HG02642 (cell line): ENCODE measurements around the gene HSD11B2.

Experiments
- ATAC-seq: cut with Tn5 transposase; IDR thresholded peaks from one replicate; pipeline ENCODE4 v1.9.1; 2021; ENCODE audit warnings: mild to moderate bottlenecking; ENCODE audit not compliant: unreplicated experiment, poor library complexity

The HSD11B2 gene

GRCh38 chr16:67431775-67432505, 1.0 kb downstream of the HSD11B2 start:
- no peak for ATAC-seq

DNA sequence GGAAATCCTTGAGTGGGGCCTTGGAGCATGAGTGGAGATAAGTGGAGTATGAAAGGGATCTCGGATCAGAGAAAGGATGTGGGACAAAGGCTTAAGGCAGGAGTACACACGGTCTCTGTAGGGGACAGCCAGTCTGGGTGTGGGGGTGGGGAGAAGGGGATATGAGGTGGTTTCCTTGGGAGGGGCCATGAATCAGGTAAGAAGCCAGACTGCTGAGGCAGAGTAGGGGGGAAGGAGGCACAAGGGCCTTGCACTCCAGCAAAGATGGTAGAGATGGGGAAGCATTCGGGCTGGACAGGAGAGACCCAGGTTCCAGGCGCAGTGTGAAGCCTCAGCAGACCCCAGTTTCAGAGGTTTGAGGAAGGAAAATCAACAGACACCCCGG, 1.6 kb downstream of the HSD11B2 start:
- no peak for ATAC-seq

DNA sequence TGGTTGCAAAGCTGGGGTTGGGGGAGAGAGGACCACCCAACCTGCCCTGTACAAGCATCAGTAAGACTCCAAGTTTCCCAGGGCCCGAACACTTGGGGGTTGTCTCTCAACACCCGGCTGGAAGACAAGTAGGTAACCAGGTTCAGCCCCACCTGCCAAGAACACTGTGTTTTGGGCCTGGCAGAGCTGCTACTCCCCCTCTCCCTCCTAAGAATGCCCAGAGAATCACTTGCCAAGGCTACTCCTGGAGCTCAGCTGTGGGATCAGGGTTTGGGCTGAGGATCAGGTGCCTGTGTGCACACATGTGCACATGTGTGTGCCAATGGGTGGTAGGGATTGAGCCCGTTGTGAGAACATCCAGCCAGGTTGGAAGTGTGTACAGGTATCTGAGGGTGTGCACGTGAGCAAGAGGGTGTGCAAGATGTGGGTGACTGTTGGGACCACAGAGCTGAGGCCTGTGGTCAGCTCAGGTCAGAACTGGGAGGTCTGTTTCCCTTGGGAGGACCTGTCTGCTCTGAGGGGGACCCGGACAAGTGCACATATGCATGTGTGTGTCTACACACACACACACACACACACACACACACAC, 2.3 kb downstream of the HSD11B2 start:
- no peak for ATAC-seq

DNA sequence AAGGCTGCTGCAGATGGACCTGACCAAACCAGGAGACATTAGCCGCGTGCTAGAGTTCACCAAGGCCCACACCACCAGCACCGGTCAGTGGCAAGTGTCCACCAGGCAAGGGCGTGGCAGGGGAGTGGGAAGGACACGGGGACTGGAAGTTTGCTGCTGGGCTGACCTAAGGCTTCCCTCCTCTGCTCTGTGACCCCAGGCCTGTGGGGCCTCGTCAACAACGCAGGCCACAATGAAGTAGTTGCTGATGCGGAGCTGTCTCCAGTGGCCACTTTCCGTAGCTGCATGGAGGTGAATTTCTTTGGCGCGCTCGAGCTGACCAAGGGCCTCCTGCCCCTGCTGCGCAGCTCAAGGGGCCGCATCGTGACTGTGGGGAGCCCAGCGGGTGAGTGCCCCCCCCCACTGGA, 4.8 kb downstream of the HSD11B2 start:
- ATAC-seq = no peak

DNA sequence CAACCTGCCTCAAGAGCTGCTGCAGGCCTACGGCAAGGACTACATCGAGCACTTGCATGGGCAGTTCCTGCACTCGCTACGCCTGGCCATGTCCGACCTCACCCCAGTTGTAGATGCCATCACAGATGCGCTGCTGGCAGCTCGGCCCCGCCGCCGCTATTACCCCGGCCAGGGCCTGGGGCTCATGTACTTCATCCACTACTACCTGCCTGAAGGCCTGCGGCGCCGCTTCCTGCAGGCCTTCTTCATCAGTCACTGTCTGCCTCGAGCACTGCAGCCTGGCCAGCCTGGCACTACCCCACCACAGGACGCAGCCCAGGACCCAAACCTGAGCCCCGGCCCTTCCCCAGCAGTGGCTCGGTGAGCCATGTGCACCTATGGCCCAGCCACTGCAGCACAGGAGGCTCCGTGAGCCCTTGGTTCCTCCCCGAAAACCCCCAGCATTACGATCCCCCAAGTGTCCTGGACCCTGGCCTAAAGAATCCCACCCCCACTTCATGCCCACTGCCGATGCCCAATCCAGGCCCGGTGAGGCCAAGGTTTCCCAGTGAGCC, 5.8 kb downstream of the HSD11B2 start:
- no peak for ATAC-seq

- ATAC-seq = no peak
Measured at GRCh38 chr16:67437513-67437912, 6.6 kb downstream of the HSD11B2 start.

DNA sequence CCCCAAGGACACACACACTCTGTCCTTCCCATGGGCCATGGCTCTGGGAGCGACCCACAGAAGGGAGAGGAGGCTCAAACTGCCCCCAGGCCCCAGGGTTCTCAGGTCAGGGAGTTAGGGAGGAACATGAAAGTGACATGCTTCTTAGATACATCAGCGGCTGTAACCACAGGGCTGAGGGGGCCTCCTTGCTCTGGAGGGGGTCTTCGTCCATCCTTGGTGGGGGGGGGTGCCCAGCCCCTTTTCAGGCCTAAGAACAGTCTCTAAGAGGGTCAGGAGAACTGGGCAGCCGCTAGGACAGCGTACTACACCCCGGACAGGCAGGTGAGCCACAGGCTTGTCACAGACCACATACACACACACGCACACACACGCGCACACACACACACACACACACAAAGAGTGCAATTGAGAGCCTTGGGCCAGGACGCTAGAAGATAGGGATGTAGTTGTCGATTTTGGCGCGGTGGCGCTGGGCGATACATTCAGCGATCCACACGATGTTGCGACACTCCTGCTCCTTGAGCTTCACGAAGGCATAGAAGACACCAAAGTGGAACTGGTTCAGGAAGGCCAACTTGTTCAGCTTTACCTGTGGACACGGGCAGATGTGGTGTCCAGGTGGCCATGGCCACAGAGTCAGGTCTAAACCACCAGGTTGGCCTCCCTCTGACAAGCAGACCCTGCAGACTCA, 7.3 kb downstream of the HSD11B2 start:
- no peak for ATAC-seq

DNA sequence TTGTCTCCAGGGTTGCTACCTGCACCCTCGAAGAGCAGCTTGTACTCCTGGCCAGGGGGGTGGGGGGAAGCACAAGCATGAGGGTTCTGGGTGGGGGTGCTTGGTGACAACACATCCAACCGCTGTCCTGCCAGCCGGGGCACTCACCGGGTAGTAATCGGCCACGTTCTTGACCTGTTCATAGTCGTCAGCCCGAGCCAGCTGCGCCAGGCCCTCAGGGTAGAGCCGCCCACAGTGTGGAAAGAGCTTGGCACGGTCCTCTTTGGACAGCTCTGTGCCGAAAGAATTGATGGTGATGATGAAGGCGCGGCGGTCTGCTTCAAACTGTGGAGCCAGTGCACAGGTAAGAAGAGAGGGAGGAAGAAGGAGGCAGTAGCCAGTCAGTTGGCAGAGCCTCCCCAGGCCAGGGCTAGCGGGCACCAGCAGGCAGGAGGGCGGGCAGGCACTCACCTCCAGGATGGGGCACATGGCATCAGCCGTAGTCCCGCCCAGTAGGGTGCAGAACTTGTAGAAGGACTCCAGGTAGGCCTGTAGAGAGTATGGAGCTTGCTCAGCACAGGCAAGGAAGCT, 8.0 kb downstream of the HSD11B2 start:
- no peak for ATAC-seq

DNA sequence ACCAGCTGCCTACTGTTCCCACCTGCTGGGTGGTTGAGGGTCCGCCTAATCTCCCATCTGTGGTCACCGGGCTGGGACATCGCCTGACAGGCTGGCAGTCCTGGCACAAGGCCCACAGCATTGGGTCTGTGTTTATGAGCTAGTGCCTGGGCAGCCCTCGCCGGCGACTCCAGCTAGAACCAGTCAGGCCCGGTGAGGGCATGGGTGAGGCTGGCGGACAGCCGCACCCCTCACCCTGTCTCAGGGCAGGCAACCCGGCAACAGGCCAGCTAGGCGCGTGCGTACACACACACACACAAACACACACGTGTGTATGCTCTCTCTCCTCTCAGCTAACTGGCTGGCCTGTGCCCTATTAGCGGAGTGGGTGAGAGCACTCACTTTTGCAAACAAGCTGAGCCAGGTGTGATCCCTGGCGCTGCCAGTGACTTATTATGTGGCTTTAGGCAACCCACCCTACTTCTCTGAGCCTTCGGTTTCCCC, 10.4 kb downstream of the HSD11B2 start:
- ATAC-seq = no peak

DNA sequence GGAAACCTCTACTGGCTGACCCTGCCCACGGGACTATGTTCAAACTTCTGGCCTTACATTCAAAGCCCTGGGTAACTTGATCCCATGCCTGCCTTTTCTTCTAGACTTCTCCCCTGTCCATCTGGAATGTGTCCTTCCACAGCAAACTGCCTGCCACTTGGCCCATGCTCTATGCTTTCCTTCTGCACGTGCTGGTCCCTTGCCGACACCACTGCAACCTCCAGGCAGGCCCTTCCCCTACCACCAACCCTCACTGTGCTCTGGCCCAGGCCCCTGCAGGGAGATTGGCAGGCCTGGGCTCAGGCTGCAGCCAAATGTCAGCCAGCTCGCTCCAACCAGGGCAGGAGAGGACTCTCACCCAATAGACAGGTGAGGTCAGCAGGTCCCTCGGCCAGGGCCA, 11.0 kb downstream of the HSD11B2 start:
- no peak for ATAC-seq

DNA sequence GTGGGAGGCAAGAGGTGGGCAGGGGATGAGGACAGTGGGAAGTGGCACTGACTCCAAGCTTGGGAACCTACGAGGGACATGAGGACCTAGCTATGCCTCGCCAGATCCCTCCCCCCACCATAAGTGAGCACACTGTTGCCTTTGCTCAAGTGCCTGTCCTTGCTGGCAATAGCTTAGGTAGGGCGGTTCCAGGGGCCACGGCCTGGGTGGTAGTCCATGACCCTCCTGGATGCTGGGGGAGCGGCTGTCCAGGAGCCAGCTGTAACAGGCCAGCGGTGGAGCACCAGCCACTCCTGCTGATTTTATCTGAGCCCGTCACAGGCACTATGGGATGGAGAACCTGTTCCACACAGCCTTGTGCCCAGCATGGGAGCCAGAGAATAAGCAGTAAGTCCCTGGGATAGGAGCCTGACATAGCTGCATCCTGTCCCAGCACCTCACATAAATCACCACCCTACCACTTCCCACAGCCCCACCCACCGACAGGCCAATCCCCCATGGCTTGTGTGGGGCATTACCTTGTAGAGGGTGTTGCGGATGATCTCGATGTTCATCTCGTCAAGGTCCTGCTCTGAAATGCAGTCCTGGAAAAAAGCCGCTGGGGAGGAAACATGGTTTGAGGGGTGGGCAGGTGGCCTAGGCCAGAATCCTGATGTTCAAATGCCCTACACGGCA, 11.8 kb downstream of the HSD11B2 start:
- ATAC-seq = no peak

GRCh38 chr16:67443265-67443664, 12.3 kb downstream of the HSD11B2 start:
- no peak for ATAC-seq

DNA sequence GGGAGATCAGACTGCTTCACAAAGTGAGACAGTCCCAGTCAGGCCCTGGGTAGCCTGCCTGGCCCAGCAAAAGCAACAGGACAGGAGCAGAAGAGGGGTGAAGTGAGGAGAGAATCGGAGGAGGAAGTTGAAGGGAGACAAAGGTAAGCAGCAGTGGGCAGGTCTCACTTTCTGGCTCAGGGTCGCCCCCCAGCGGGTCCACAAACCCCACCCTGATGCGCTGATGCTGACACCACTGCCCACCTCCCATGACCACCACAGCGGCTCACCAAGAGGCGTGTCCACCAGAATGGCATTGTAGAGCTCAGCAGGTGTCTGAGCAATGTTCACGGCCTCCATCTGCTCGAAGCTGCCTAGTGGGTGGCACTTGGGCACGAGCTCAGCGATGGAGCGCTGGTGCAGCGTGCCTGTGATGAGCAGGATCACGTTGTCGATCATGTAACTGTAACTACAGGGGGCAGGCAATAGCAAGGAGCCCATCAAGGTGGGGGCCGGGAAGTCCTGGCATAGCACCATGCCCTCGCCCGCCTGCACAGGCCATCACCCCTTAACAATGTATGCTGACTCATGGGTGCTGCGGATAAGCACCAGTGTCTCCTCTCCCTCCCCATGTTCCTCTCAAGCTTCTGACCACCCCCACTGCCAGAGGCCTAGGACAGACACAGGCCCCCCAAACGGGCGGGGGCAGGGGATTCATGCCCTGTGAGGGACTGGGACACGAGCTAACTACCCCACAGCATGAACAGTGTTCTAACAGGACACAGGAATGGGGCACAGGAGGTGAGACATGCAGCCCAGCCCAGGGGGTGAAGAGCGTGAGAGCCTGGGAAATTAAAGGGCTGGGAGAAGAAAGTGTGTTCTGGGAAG, 13.6 kb downstream of the HSD11B2 start:
- ATAC-seq = no peak

- no peak for ATAC-seq
Measured at GRCh38 chr16:67445126-67445426, 14.2 kb downstream of the HSD11B2 start.

DNA sequence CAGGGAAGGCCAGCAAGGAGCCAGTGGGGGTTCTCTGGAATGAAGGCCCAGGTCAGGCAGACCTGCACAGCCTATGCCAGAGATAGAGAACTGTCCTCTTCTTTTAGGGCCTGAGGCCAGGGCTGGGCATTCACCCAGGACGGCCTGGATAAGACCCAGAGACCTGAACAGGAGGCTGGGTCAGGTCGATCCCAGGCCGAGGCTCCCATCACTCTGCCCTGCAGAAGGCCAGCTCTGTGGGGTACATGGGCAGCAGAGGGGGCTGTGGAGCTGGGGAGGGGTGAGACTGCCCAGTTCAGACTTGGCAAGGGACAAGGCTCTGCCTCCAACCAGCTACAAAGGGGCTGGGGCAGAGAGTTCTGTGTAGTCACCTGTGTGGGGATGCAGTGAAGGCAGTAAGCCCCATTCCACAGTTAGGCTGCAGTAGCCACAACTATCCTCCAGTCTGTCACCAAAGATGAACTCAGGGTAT, 14.6 kb downstream of the HSD11B2 start:
- no peak for ATAC-seq

DNA sequence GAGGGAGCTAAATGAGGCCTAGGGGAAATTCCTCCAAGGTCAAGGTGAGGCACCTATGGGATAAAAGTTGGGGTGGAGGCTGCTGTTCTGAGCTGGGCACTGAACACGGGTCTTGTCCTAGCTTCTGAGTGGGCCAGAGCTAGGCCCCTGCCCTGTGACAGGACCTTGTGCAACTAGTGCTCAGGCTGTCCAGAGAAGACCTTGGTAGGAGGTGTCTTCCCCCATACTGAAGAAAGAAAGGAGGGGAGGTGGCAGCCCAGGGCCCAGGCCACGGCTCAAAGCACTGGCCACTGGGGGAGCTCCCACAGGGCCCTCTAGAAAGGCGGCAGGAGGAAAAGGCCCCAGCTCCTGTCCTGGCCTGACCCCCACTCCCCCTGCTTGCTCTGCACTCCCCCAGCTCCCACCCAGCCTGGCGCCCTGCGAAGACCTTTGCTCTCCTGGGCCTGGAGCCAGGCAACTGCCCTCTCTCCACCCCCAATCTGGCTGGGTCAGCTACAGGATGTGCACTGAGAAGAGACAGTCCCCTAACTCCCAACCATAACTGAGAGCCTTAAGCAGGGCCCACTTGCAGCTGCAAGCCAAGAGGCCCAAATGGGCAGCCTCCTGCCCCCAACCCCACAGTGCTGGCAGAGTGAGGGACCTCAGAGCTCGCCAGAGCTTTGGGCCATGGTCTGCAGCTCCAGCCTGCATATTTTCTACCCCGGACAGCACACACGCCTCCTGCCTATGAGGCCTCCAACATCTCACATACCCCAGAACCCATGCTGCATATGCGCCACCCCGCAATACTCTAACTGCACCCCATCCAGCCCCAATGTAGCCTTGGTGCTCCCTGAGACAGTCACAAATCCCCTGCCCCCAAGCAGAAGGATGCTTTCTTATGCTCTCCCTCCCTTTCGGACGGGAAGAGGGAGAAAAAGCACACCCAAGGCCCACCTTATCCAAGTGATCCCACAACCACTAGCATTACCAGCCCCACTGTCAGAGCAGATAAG, 15.3 kb downstream of the HSD11B2 start:
- no peak for ATAC-seq

DNA sequence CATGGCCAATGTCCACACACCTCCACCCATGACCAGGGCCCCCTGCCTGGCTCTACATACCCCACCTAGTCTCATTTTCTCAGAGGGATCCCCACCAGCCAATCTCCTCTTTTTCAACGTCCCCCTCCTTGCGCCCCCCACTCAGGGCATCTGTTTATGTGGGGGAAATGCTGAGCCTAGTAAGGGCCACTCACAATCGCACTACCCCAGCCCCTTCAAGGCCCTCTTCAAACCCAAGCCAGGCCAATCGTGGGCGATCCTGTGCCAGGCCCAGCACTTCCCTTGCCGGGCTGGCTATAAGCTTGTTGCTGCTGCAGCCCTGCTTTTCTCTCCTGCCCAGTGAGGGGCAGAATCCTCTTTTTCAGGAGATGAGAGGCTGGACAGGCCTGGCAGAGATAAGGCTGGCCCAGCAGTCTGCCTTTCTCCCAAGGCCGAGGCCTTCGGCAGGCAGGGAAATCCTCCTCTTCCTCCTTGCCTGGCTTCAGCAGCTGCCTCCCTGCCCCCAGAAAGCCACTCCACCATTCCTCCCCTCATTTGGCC, 16.1 kb downstream of the HSD11B2 start:
- no peak for ATAC-seq

DNA sequence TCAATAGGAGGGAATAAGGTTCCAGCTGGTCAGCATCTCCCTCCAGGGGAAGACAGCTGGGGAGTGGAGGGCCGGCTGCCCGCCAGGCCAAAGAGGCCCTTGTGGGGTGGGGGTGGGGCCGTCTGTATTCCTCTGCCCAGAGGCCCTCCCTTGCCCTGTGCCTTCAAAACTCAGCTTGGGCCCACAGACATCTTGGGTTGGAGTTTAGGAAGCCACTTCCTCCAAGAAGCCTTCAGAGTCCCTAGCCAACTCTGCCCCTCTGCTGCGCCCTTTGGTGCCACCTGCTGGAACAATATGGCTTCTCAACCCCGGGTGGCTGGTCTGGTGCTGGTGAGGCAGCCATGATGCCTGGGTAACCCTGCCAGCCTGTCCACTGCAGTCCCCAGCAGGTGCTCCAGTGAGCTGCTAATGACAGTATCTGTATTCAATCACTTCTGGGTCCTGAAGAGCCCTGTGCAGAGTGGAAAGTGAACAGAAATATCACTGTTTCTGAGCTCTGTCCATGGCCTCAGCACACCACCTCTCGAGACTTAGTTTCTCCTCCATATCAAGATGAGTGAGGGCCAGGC, 16.7 kb downstream of the HSD11B2 start:
- ATAC-seq = no peak
